ENCODE results near the gene RTTN. TPM values are rescaled to one million over a fixed set of nuclear protein-coding genes. Genes with fewer than 3 reads are reported as not detected.

Gene RTTN
- total and polyA plus RNA-seq, 2 of the 13 experiments (the other 11 are each of a cell fraction or from before 2014, with no cell fraction given) = 5.4 to 18.7 TPM

DNA sequence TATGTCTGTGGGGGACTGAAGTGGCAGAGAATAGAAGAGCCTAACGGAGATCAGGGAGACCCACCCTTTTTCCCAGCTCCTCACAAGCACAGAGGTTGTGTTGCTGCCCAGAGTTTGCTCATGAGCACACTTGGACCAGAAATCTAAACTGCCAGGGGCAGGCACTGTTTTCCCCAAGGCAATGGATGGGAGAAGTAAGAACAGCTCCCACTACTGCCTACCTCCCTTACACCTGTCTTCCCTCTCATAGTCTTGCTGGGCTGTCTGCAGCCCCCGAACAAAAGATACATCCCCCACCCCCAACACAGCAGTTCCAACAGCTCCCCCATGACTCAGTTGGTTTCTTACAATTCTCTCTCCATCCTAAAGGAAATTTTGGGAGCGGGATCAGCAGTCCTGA, 209.7 kb downstream of the RTTN start (continued):
- no peak for TF ChIP-seq ZFAT (CRISPR knock-in tag; conservative IDR thresholded peaks at IDR 0.05)
- TF ChIP-seq, protein P1, sequence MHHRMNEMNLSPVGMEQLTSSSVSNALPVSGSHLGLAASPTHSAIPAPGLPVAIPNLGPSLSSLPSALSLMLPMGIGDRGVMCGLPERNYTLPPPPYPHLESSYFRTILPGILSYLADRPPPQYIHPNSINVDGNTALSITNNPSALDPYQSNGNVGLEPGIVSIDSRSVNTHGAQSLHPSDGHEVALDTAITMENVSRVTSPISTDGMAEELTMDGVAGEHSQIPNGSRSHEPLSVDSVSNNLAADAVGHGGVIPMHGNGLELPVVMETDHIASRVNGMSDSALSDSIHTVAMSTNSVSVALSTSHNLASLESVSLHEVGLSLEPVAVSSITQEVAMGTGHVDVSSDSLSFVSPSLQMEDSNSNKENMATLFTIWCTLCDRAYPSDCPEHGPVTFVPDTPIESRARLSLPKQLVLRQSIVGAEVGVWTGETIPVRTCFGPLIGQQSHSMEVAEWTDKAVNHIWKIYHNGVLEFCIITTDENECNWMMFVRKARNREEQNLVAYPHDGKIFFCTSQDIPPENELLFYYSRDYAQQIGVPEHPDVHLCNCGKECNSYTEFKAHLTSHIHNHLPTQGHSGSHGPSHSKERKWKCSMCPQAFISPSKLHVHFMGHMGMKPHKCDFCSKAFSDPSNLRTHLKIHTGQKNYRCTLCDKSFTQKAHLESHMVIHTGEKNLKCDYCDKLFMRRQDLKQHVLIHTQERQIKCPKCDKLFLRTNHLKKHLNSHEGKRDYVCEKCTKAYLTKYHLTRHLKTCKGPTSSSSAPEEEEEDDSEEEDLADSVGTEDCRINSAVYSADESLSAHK (CRISPR knock-in tag; IDR thresholded peaks at IDR 0.05; ENCODE audit: borderline replicate concordance) = no peak
- TF ChIP-seq, protein P2, sequence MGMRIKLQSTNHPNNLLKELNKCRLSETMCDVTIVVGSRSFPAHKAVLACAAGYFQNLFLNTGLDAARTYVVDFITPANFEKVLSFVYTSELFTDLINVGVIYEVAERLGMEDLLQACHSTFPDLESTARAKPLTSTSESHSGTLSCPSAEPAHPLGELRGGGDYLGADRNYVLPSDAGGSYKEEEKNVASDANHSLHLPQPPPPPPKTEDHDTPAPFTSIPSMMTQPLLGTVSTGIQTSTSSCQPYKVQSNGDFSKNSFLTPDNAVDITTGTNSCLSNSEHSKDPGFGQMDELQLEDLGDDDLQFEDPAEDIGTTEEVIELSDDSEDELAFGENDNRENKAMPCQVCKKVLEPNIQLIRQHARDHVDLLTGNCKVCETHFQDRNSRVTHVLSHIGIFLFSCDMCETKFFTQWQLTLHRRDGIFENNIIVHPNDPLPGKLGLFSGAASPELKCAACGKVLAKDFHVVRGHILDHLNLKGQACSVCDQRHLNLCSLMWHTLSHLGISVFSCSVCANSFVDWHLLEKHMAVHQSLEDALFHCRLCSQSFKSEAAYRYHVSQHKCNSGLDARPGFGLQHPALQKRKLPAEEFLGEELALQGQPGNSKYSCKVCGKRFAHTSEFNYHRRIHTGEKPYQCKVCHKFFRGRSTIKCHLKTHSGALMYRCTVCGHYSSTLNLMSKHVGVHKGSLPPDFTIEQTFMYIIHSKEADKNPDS (CRISPR knock-in tag; IDR thresholded peaks at IDR 0.05) = no peak
- no peak for TF ChIP-seq ELF3 (CRISPR knock-in tag; IDR thresholded peaks at IDR 0.05)
- TF ChIP-seq ZNF180 (CRISPR knock-in tag; IDR thresholded peaks at IDR 0.05; ENCODE audit: borderline replicate concordance, low read depth) = no peak
- TF ChIP-seq ZNF251 (CRISPR knock-in tag; IDR thresholded peaks at IDR 0.05) = no peak
- no peak for TF ChIP-seq KAT8 (CRISPR knock-in tag; IDR thresholded peaks at IDR 0.05)

DNA sequence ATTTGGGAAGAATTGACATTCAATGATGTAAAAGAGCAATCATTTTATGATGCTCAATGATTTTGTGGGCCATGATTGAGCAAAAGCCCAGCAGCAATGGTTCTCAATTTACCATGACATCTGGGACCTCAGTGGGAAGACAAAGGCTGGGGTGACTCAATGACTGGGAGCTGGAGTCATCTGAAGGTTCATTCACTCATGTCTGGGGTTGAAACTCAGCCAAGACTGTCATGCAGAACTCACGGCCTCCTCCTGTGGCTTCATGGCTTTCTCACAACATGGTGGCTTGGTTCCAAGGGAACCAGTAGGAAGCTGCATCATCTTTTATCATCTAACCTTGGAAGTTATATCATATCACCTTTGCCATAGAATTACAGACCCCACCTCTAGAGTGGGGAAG, 212.7 kb downstream of the RTTN start:
- WGBS (ENCODE audit: low lambda C conversion rate) = no CpG with 5 or more reads among the region's 1 CpG
- BruUV-seq (replicated peaks) = no TSS peak
- peaks cover 12% of the 10 kb centered on the region for H3K4me1 ChIP-seq (ENCODE audit: insufficient read depth, low read length)
- H3K27ac ChIP-seq (ENCODE audit: extremely low read length, insufficient read depth, low read length) = no peak overlapping the region
- H3K4me2 ChIP-seq (ENCODE audit: low read depth, low read length) = no peak overlapping the region
- no peaks in the 10 kb centered on the region for H3K79me2 ChIP-seq (ENCODE audit: insufficient read depth, low read length)
- FAIRE-seq = no peak
- H3K36me3 ChIP-seq (replicated peaks in 1 of 2; ENCODE audit: control insufficient read depth in 1 of 2, insufficient read depth in 2 of 2, low read length in 2 of 2) = no peaks in the 10 kb centered on the region
- no peaks in the 10 kb centered on the region for H3K27me3 ChIP-seq (ENCODE audit: control insufficient read depth in 1 of 2, insufficient read depth in 2 of 2, low read length in 2 of 2)
- DNase-seq (ENCODE audit: low spot score) = no peak
- no peak for ATAC-seq
- ChIA-PET POLR2A (no interaction called here), CTCF (ENCODE audit: low intra/inter-chr PET ratio, low total read pairs) (no interaction called here)
- H4K20me1 ChIP-seq (ENCODE audit: insufficient read depth, low read length) = no peaks in the 10 kb centered on the region
- intact Hi-C loops (cut with micrococcal nuclease; ENCODE audit: unreplicated experiment) = no loop called here
- in situ Hi-C loops (cut with HindIII; ENCODE audit: extremely low pct_ligation_motif_present, low pct_unique_long_range_greater_than_20kb) = no loop called here
- H3K4me3 ChIP-seq (replicated peaks in 1 of 3; ENCODE audit: insufficient read depth in 1 of 3, low read depth in 2 of 3, low read length in 3 of 3) = no peak overlapping the region
- no peak overlapping the region for H2AFZ ChIP-seq (ENCODE audit: low read length)
- H3K9me3 ChIP-seq (ENCODE audit: low read length) = peaks cover 6% of the 10 kb centered on the region; the same call in 1 of the 2 replicates
- no peak overlapping the region for H3K9ac ChIP-seq (ENCODE audit: insufficient read depth, low read depth, low read length)
- TF ChIP-seq NFATC3 (CRISPR knock-in tag; IDR thresholded peaks at IDR 0.05) = no peak
- TF ChIP-seq, protein P3, sequence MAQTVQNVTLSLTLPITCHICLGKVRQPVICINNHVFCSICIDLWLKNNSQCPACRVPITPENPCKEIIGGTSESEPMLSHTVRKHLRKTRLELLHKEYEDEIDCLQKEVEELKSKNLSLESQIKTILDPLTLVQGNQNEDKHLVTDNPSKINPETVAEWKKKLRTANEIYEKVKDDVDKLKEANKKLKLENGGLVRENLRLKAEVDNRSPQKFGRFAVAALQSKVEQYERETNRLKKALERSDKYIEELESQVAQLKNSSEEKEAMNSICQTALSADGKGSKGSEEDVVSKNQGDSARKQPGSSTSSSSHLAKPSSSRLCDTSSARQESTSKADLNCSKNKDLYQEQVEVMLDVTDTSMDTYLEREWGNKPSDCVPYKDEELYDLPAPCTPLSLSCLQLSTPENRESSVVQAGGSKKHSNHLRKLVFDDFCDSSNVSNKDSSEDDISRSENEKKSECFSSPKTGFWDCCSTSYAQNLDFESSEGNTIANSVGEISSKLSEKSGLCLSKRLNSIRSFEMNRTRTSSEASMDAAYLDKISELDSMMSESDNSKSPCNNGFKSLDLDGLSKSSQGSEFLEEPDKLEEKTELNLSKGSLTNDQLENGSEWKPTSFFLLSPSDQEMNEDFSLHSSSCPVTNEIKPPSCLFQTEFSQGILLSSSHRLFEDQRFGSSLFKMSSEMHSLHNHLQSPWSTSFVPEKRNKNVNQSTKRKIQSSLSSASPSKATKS (CRISPR knock-in tag; IDR thresholded peaks at IDR 0.05) = no peak
- TF ChIP-seq GPN1 (CRISPR knock-in tag; IDR thresholded peaks at IDR 0.05; ENCODE audit: borderline replicate concordance) = no peak
- no peak for TF ChIP-seq ZBTB20 (CRISPR knock-in tag; IDR thresholded peaks at IDR 0.05; ENCODE audit: borderline replicate concordance, low read depth)
- TF ChIP-seq ATF7-NPFF (CRISPR knock-in tag; IDR thresholded peaks at IDR 0.05; ENCODE audit: low read depth) = no peak
- no peak for TF ChIP-seq ZNF329 (CRISPR knock-in tag; IDR thresholded peaks at IDR 0.05; ENCODE audit: low read depth)
- TF ChIP-seq, protein P4, sequence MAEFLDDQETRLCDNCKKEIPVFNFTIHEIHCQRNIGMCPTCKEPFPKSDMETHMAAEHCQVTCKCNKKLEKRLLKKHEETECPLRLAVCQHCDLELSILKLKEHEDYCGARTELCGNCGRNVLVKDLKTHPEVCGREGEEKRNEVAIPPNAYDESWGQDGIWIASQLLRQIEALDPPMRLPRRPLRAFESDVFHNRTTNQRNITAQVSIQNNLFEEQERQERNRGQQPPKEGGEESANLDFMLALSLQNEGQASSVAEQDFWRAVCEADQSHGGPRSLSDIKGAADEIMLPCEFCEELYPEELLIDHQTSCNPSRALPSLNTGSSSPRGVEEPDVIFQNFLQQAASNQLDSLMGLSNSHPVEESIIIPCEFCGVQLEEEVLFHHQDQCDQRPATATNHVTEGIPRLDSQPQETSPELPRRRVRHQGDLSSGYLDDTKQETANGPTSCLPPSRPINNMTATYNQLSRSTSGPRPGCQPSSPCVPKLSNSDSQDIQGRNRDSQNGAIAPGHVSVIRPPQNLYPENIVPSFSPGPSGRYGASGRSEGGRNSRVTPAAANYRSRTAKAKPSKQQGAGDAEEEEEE (CRISPR knock-in tag; IDR thresholded peaks at IDR 0.05; ENCODE audit: borderline replicate concordance) = no peak
- no peak for TF ChIP-seq TOPORS (CRISPR knock-in tag; IDR thresholded peaks at IDR 0.05)
